ENCODE measurements around the gene DCAKD. TPM values are rescaled to one million over a fixed set of nuclear protein-coding genes. Genes with fewer than 3 reads are reported as not detected.

The DCAKD gene
- total RNA-seq, 4 donors from 2014 or later = 19.7 to 44.5 (median 29.8) TPM

DNA sequence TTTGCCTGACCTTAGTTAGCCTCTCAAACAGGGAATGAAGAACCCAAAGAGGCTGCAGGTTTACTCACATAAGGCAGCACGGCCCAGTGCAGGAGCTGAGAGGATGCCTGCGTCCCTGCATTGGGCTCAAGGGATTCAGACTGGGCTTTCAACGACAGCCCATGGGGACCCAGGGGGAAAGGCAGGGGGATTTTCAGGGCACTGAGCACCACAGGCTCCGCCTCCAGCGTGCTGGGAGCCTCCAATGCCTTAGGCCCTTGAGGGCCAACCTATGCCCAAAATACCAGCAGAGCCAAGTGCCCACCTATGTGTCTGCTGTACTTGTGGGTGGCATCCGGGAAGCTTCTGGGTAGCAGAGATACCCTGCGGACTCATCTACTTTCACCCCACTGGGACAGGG lies 22.3 kb downstream of the DCAKD start:
- TF ChIP-seq, protein P1, sequence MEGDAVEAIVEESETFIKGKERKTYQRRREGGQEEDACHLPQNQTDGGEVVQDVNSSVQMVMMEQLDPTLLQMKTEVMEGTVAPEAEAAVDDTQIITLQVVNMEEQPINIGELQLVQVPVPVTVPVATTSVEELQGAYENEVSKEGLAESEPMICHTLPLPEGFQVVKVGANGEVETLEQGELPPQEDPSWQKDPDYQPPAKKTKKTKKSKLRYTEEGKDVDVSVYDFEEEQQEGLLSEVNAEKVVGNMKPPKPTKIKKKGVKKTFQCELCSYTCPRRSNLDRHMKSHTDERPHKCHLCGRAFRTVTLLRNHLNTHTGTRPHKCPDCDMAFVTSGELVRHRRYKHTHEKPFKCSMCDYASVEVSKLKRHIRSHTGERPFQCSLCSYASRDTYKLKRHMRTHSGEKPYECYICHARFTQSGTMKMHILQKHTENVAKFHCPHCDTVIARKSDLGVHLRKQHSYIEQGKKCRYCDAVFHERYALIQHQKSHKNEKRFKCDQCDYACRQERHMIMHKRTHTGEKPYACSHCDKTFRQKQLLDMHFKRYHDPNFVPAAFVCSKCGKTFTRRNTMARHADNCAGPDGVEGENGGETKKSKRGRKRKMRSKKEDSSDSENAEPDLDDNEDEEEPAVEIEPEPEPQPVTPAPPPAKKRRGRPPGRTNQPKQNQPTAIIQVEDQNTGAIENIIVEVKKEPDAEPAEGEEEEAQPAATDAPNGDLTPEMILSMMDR (IDR thresholded peaks at IDR 0.05; ENCODE audit: low read depth) = no peak

DNA sequence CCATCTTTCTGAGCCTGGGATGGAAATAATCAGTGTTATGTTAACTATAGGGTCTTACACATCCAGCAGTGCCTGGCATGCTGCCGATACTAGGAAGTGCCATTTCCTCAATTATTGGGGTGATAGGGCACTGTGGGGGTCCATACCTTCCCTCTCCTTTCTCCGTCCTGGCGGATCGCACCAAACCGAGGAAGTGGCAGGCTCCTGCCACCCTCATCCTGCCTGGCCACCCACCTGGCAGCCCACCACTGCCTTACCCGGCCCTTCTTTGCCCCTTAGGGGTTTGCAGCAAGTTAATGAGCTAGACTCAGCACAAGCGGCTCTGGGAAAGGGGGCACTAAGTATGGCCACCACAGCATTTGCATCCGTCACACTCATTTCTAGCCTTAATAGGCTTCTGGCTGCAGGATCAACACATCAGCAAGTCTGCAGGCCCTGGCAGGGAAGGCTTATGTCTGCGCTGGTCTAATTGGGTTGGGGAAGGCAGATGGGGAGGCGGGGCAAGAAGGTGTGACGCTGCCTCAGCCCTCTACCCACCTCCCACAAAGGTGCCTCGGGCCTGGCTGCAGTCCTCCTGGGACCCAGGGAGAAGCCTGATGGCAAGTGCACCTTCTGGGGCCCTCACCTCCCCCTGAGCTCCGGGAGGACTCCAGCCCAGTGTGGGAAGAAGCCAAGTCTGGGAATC lies 28.6 kb downstream of the DCAKD start:
- TF ChIP-seq, protein P1 (IDR thresholded peaks at IDR 0.05; ENCODE audit: low read depth) = no peak

DNA sequence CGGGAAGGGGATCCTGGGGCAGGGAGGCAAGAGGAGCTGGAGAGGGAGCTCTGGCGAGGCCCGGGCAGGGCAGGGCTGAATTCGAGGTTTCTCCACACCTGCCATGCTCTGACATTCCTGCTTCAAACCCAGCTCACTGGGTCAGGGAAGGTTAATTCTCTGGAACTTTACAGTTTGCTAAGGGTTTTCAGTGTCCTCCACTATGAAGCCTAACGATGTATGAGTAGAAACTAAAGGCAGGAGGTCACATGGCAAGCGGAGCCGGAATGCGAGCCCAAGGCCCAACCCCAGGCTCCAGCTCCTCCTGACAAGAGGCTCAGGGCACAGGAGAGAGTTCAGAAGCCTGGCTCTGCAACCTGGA lies 29.2 kb downstream of the DCAKD start:
- TF ChIP-seq, protein P1 (IDR thresholded peaks at IDR 0.05; ENCODE audit: low read depth) = no peak

DNA sequence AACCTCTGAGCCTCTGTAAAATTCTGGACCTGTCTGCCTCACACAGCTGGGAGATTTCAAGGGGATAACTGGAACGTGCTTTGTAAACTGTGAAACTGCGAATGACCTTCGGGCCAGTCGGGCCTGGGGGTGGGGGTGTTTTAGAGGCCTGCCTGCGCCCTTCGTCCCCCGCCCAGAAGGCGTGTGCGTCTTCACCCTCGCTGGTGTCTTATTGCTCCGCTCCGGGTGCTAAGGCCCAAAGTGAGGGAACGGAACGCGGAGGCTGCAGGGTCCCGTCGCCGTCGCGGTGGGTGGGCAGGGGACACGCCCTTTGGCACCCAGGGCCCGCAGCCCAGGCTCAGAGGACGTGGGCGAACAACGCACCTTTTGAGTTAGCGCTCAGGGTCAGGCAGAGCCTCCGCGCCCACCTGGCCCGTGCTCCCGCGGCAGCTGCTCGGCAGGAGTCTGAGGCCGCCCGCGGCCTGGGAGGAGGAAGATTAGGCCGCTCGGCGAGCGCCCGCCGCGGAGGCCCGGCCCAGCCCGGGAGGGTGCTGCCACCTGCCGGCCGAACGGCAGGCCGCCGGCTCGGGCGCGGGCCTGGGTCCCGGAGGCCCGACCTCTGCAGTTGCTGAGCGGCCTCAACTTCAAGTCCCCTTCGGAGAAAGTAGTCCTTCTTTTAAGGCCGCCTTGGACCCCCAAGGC lies 29.7 kb downstream of the DCAKD start:
- TF ChIP-seq, protein P1 (IDR thresholded peaks at IDR 0.05; ENCODE audit: low read depth) = no peak

DNA sequence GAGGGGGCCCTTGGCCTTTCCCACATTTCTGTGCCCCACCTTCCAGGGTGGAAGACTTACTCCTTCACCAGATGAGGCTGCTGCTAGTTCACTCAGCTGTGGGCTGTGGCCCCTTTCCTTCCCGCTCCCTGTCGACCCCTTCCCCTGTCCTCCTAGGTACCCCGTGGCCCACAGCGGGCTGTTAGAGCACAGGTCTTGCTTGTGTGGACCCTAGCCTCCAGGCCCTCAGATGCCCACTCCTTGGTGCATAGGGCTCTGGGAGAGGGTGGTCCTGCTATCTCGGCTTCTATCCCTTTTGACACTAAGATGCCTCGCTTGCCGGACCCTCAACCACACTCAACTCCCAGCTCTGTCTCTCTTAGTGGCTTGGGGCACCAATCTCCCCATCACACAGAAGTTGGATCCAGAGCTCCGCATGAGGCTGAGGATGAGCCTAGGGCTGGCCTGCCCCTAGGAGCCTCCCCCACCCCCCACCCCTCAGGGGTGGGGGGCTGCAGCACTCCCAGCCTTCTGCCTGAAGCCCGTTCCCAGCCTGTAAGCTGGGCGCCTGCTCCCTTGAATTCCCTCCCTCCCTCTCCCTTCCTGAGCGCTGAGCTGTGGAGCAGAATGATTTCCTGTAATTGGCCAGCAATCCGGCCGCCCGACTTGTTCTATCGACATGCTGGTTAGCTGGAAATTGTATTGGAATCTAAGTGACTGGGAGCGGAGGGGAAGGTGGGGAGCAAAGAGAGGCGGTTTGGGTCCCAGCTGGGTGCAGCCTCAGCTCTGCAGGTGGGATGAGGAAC lies 30.9 kb downstream of the DCAKD start:
- TF ChIP-seq, protein P1 (IDR thresholded peaks at IDR 0.05; ENCODE audit: low read depth) = no peak

DNA sequence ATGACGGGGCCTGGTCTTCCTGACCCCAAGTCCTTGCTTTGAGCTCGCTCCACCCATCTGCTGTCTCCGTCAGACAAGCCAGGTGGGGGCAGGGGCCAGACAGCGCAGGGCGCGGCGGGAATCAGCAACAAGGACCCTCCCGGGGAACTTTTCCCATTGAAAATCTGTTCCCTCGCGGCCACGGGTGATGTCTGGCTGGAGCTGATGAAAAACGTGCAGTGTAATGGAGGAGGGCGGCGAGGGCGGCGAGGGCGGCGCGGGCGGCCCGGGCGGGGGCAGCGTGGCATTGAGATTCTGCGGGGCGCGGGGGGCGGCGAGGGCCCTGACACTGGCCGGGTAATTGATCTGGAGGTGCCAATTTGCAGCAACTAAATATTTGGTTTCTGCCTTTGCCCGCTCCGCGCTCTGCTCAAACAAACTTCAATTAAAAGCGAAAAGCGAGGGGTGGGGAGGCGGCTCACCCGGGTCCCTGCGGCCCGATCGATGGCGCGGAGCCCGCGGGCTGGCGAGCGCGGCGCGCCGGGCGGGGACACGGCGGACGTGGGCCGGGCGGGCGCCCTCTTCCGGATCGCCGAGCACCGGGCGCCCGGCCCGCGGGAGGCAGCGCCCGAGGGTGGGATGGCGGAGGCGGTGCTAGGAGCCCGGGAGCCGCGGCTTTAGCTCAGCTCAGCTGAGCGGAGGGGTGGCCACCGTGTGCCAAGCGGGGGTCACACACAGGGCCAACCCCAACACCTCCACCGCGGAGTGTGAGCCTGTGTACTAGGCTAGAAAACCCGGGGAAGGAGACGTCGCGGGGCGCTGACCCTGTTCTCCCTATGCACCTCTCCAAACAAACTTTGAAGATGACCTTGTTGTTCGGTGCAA lies 32.4 kb downstream of the DCAKD start:
- TF ChIP-seq, protein P1 (IDR thresholded peaks at IDR 0.05; ENCODE audit: low read depth) = no peak
